ENCODE measurements around the gene CLCNKB. TPM values are rescaled to one million over a fixed set of nuclear protein-coding genes. Genes with fewer than 3 reads are reported as not detected.

Gene CLCNKB
- total RNA-seq, 1 donor from 2014 or later = not detected

DNA sequence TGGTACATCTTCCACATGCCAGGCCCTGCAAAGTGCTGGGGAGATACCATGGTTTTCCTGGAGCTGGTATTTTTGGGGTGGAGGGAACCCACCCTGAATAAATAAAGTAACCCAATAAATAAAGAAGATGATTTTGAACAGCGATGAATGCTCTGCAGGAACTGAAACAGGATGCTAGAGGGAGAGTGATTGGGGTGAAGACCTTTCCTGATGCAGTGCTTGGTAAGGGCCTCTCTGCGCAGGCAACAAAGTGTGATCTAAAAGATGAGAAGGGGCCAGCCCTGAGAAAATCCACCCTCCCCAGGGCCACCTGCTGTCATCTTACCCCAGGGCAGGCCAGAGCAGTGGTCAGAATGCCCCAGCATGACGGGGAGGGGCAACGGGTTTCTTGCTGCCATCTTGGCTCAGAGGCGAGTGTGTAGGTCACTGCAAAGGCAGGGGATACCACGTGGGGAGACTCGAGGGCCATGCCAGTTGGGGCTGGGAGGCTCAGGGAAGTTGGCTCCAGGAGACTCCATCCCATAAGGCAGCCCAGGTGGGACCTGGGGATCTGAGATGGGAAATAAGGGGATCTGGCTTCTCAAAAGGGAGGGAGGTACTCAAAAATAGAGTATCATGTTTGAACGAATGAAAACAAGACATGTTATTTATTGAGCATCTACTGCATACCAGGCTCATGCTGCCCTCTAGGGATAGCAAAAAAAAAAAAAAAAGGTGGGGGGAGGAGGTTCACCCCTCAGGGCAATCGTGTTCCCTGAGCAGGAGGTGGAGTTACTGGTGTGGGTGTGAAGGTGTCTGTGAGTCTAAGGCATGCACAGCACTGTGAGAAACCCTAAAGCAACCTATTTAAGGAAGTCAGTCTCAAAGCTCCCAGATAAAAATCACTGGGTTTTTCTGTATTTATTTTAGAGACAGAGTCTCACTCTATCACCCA is 36.8 kb upstream of the CLCNKB start:
- TF ChIP-seq POLR2A (IDR thresholded peaks at IDR 0.05) = no peak
- TF ChIP-seq, protein P1, sequence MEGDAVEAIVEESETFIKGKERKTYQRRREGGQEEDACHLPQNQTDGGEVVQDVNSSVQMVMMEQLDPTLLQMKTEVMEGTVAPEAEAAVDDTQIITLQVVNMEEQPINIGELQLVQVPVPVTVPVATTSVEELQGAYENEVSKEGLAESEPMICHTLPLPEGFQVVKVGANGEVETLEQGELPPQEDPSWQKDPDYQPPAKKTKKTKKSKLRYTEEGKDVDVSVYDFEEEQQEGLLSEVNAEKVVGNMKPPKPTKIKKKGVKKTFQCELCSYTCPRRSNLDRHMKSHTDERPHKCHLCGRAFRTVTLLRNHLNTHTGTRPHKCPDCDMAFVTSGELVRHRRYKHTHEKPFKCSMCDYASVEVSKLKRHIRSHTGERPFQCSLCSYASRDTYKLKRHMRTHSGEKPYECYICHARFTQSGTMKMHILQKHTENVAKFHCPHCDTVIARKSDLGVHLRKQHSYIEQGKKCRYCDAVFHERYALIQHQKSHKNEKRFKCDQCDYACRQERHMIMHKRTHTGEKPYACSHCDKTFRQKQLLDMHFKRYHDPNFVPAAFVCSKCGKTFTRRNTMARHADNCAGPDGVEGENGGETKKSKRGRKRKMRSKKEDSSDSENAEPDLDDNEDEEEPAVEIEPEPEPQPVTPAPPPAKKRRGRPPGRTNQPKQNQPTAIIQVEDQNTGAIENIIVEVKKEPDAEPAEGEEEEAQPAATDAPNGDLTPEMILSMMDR (IDR thresholded peaks at IDR 0.05) = no peak
- TF ChIP-seq POLR2AphosphoS5 (IDR thresholded peaks at IDR 0.05; ENCODE audit: insufficient read depth in 1 of 2, low read depth in 1 of 2) = no peak
- Histone ChIP-seq H3K27ac (no peak overlapping the region), H3K36me3 (no peaks in the 10 kb centered on the region), H3K4me3 (no peak overlapping the region), H3K4me1 (no peaks in the 10 kb centered on the region), H3K27me3 (no peaks in the 10 kb centered on the region), H3K9me3 (no peaks in the 10 kb centered on the region)
- intact Hi-C loops (cut with DNase I) = loop anchor here (2.0 to 10.0 kb wide), 2 partner anchors 24 to 48 kb away; no protein-coding TSS in a partner anchor
- DNase-seq (ENCODE audit: extremely low spot score in 2 of 2) = no peak

DNA sequence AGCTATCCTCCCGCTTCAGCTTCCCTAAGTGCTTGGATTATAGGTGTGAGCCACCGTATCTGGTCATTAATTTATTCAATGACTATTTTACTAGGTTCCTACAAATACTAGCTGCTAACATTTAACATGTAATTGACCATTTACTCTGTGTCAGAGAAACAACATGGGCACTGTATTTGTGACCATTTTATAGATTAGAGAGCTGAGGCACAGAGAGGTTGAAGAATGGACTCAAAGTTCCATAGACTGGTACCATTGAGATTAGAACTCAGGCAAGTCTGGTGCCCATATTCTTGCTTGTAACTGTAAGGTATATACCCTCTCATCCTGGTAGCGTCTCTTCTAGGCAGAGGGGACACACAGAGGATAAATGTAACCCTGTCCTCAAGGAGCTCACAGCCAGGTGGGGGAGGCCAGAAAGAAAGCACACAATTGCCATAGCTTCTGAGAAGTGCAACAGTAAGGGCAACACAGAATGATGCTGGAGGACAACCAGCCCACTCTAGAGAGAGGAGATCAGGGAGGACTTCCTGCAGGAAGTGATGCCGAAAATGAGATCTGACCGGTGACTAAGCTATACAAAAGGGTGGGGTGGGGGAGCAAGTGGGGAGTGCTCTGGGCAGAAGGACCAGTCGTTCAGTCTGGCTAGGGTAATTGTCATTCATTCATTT is 35.8 kb upstream of the CLCNKB start:
- Histone ChIP-seq H3K4me1 (peaks cover 7% of the 10 kb centered on the region), H3K27ac (no peak overlapping the region), H3K36me3 (no peaks in the 10 kb centered on the region), H3K4me3 (no peak overlapping the region), H3K27me3 (no peaks in the 10 kb centered on the region), H3K9me3 (no peaks in the 10 kb centered on the region)
- intact Hi-C loops (cut with DNase I) = loop anchor here (2.0 to 10.0 kb wide), 2 partner anchors 23 to 47 kb away; no protein-coding TSS in a partner anchor
- TF ChIP-seq POLR2A (IDR thresholded peaks at IDR 0.05) (no peak), POLR2AphosphoS5 (IDR thresholded peaks at IDR 0.05; ENCODE audit: insufficient read depth in 1 of 2, low read depth in 1 of 2) (no peak)
- TF ChIP-seq, protein P1 (IDR thresholded peaks at IDR 0.05) = no peak
- no peak for DNase-seq (ENCODE audit: extremely low spot score in 2 of 2)

DNA sequence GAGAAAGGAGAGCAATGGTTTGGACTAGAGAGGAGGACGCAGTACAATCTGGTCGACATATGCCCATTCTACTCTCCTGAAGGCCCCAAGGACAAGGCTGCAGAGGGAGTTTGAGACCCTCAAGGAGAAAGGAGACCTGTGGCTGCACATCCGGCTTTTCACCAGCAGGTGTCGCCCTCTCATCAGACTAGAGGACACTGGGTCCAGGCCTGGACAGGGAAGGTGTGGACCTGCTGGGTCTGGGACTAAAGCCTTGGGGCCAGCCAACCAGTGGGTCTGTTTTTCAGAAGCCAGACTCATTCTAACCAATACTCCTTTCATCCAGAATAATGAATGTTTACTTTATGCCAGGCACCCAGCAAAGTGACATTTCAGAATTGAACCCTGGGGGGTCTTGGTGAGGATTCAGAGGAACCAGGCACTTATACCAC is 34.5 kb upstream of the CLCNKB start:
- intact Hi-C loops (cut with DNase I) = loop anchor here (10.0 kb wide), 1 partner anchor 46 kb away; no protein-coding TSS in a partner anchor

DNA sequence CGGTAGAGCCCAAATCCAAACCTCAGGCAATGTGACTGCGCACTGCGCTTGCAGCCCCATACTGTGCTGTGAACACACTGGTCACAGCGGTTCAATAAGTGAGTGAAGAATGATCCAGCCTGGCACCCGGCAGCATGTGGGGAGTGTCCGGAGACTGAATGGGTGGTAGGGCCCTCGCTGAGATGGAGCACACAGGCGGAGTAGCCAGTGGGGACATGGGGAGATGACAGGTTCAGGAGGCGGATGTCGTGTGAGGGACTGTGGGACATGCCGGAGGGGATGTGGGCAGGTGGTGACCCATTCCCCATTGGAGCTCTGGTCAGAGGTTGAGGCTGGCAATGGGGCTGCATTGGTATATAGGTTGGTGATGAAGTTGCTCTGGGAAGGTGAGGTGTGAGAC is 33.9 kb upstream of the CLCNKB start:
- Histone ChIP-seq H3K36me3 (no peaks in the 10 kb centered on the region), H3K4me3 (no peak overlapping the region), H3K27me3 (no peaks in the 10 kb centered on the region), H3K4me1 (peaks cover 22% of the 10 kb centered on the region), H3K9me3 (no peaks in the 10 kb centered on the region), H3K27ac (no peak overlapping the region)
- intact Hi-C loops (cut with DNase I) = loop anchor here (10.0 kb wide), 1 partner anchor 45 kb away; no protein-coding TSS in a partner anchor
- TF ChIP-seq POLR2AphosphoS5 (IDR thresholded peaks at IDR 0.05; ENCODE audit: insufficient read depth in 1 of 2, low read depth in 1 of 2) (no peak), POLR2A (IDR thresholded peaks at IDR 0.05) (no peak)
- TF ChIP-seq, protein P1 (IDR thresholded peaks at IDR 0.05) = no peak
- no peak for DNase-seq (ENCODE audit: extremely low spot score in 2 of 2)

More for the DNA sequence above, 34.5 kb upstream of the CLCNKB start:
- Histone ChIP-seq H3K4me1 (peaks cover 19% of the 10 kb centered on the region), H3K36me3 (no peaks in the 10 kb centered on the region), H3K27ac (no peak overlapping the region), H3K27me3 (no peaks in the 10 kb centered on the region), H3K4me3 (no peak overlapping the region), H3K9me3 (no peaks in the 10 kb centered on the region)
- no peak for DNase-seq (ENCODE audit: extremely low spot score in 2 of 2)
- no peak for TF ChIP-seq POLR2A (IDR thresholded peaks at IDR 0.05)
- no peak for TF ChIP-seq POLR2AphosphoS5 (IDR thresholded peaks at IDR 0.05; ENCODE audit: insufficient read depth in 1 of 2, low read depth in 1 of 2)
- TF ChIP-seq, protein P1 (IDR thresholded peaks at IDR 0.05) = peak; percentile 92 to 98 (median 98)

Data from vagina (tissue), 2 donors.